ENCODE results near the gene CORO2B.
A peak's percentile ranks its signal among the peaks of the same experiment; 100 is the strongest.

CORO2B gene

GRCh38 chr15:68574629-68575028 is 4.2 kb upstream of the CORO2B start:
- no peak for DNase-seq

GRCh38 chr15:68576235-68576892 is 2.4 kb upstream of the CORO2B start:
- no peak for DNase-seq

- DNase-seq = peak; percentile 77
These were observed 416 bp upstream of the CORO2B start for GRCh38 chr15:68578175-68578979.

- no peak for DNase-seq
These were observed 1.5 kb downstream of the CORO2B start for GRCh38 chr15:68580026-68580882.

- DNase-seq = no peak
These were observed 2.0 kb downstream of the CORO2B start for GRCh38 chr15:68580883-68581155.

- no peak for DNase-seq
These were observed 2.9 kb downstream of the CORO2B start for GRCh38 chr15:68581725-68582124.

GRCh38 chr15:68582236-68582635 is 3.4 kb downstream of the CORO2B start:
- no peak for DNase-seq

- DNase-seq = no peak
These were observed 4.1 kb downstream of the CORO2B start for GRCh38 chr15:68582864-68583263.

- DNase-seq = no peak
These were observed 4.5 kb downstream of the CORO2B start for GRCh38 chr15:68583321-68583720.

- no peak for DNase-seq
These were observed 5.4 kb downstream of the CORO2B start for GRCh38 chr15:68583936-68584755.

- DNase-seq = no peak
These were observed 6.2 kb downstream of the CORO2B start for GRCh38 chr15:68584756-68585573.

- DNase-seq = peak; percentile 73
These were observed 6.9 kb downstream of the CORO2B start for GRCh38 chr15:68585574-68586273.

- peak; percentile 84 for DNase-seq
These were observed 7.6 kb downstream of the CORO2B start for GRCh38 chr15:68586274-68586961.

- DNase-seq = no peak
These were observed 9.1 kb downstream of the CORO2B start for GRCh38 chr15:68587769-68588385.

- no peak for DNase-seq
These were observed 10.3 kb downstream of the CORO2B start for GRCh38 chr15:68589053-68589452.

- no peak for DNase-seq
These were observed 11.3 kb downstream of the CORO2B start for GRCh38 chr15:68589783-68590710.

GRCh38 chr15:68590721-68591389 is 12.1 kb downstream of the CORO2B start:
- no peak for DNase-seq

GRCh38 chr15:68592054-68592453 is 13.3 kb downstream of the CORO2B start:
- DNase-seq = no peak
